Measurements from ENCODE around the gene SRP68. TPM values are rescaled to one million over a fixed set of nuclear protein-coding genes. Genes with fewer than 3 reads are reported as not detected.

SRP68 gene
- total and polyA plus RNA-seq, 2 experiments from 2014 or later: 38.2 to 69.8 TPM

- peaks cover 7% of the 10 kb centered on the region; the same call in 1 of the 2 replicates for H3K36me3 ChIP-seq (ENCODE audit: low read depth)
- H3K9me2 ChIP-seq (ENCODE audit: insufficient read depth): no peaks in the 10 kb centered on the region
- H3K4me3 ChIP-seq: no peak overlapping the region
- H3K4me1 ChIP-seq (ENCODE audit: insufficient read depth): no peaks in the 10 kb centered on the region
- in situ Hi-C loops (cut with MboI): no loop called here
- no peaks in the 10 kb centered on the region for H3F3A ChIP-seq (ENCODE audit: insufficient read depth)
- no peaks in the 10 kb centered on the region for H3K79me2 ChIP-seq (ENCODE audit: insufficient read depth)
- H3K27me3 ChIP-seq (replicated peaks; ENCODE audit: insufficient read depth): no peaks in the 10 kb centered on the region
- 86 to 87% methylated on average over 12 to 13 of the region's 13 CpGs for WGBS, 2 experiments (ENCODE audit: low coverage in 1 of 2, low lambda C conversion rate in 2 of 2, missing lambda C conversion rate in 2 of 2)
- no peak overlapping the region for H3K27ac ChIP-seq
- H4K20me1 ChIP-seq (ENCODE audit: insufficient read depth): no peaks in the 10 kb centered on the region
- no peaks in the 10 kb centered on the region for H3K9me3 ChIP-seq (ENCODE audit: low read depth)
- no peak for DNase-seq
- TF ChIP-seq EZH2phosphoT487 (IDR thresholded peaks at IDR 0.05; ENCODE audit: insufficient read depth, low read depth) (no peak), EZH2 (IDR thresholded peaks at IDR 0.05; ENCODE audit: insufficient read depth, poor library complexity, severe bottlenecking) (no peak)
- H3K9ac ChIP-seq: no peak overlapping the region
- H3K4me2 ChIP-seq (ENCODE audit: unreplicated experiment): no peak overlapping the region
- H2AFZ ChIP-seq: no peak overlapping the region
These were observed 13.5 kb upstream of the SRP68 start for GRCh38 chr17:76085731-76086366.

- H4K20me1 ChIP-seq (ENCODE audit: insufficient read depth): no peaks in the 10 kb centered on the region
- TF ChIP-seq EZH2phosphoT487 (IDR thresholded peaks at IDR 0.05; ENCODE audit: insufficient read depth, low read depth) (no peak), EZH2 (IDR thresholded peaks at IDR 0.05; ENCODE audit: insufficient read depth, poor library complexity, severe bottlenecking) (no peak)
- H3K27ac ChIP-seq: no peak overlapping the region
- H3K4me1 ChIP-seq (ENCODE audit: insufficient read depth): no peaks in the 10 kb centered on the region
- H3K9me2 ChIP-seq (ENCODE audit: insufficient read depth): no peaks in the 10 kb centered on the region
- peaks cover 7% of the 10 kb centered on the region; the same call in 1 of the 2 replicates for H3K36me3 ChIP-seq (ENCODE audit: low read depth)
- H3K9ac ChIP-seq: no peak overlapping the region
- H3K9me3 ChIP-seq (ENCODE audit: low read depth): no peaks in the 10 kb centered on the region
- WGBS, 2 experiments (ENCODE audit: low coverage in 1 of 2, low lambda C conversion rate in 2 of 2, missing lambda C conversion rate in 2 of 2): 84% methylated on average over 17 of the region's 17 CpGs
- H3K79me2 ChIP-seq (ENCODE audit: insufficient read depth): no peaks in the 10 kb centered on the region
- H3K4me3 ChIP-seq: no peak overlapping the region
- H2AFZ ChIP-seq: no peak overlapping the region
- H3K4me2 ChIP-seq (ENCODE audit: unreplicated experiment): no peak overlapping the region
- no peak for DNase-seq
- H3K27me3 ChIP-seq (replicated peaks; ENCODE audit: insufficient read depth): no peaks in the 10 kb centered on the region
- no peaks in the 10 kb centered on the region for H3F3A ChIP-seq (ENCODE audit: insufficient read depth)
- in situ Hi-C loops (cut with MboI): no loop called here
These were observed 12.9 kb upstream of the SRP68 start for GRCh38 chr17:76085066-76085730.

- in situ Hi-C loops (cut with MboI): no loop called here
- H3K9me2 ChIP-seq (ENCODE audit: insufficient read depth): no peaks in the 10 kb centered on the region
- no peaks in the 10 kb centered on the region for H3F3A ChIP-seq (ENCODE audit: insufficient read depth)
- H3K79me2 ChIP-seq (ENCODE audit: insufficient read depth): no peaks in the 10 kb centered on the region
- no peak for TF ChIP-seq EZH2phosphoT487 (IDR thresholded peaks at IDR 0.05; ENCODE audit: insufficient read depth, low read depth)
- TF ChIP-seq EZH2 (IDR thresholded peaks at IDR 0.05; ENCODE audit: insufficient read depth, poor library complexity, severe bottlenecking): no peak
- no peaks in the 10 kb centered on the region for H3K4me1 ChIP-seq (ENCODE audit: insufficient read depth)
- no peak overlapping the region for H3K4me3 ChIP-seq
- no peak for DNase-seq
- peaks cover 8% of the 10 kb centered on the region; the same call in 1 of the 2 replicates for H3K27me3 ChIP-seq (replicated peaks; ENCODE audit: insufficient read depth)
- H3K27ac ChIP-seq: no peak overlapping the region
- no peaks in the 10 kb centered on the region for H3K9me3 ChIP-seq (ENCODE audit: low read depth)
- WGBS, 2 experiments (ENCODE audit: low coverage in 1 of 2, low lambda C conversion rate in 2 of 2, missing lambda C conversion rate in 2 of 2): 76 to 85% methylated on average over 15 of the region's 15 CpGs
- no peaks in the 10 kb centered on the region for H4K20me1 ChIP-seq (ENCODE audit: insufficient read depth)
- no peak overlapping the region for H2AFZ ChIP-seq
- H3K36me3 ChIP-seq (ENCODE audit: low read depth): peaks cover 7% of the 10 kb centered on the region; the same call in 1 of the 2 replicates
- H3K4me2 ChIP-seq (ENCODE audit: unreplicated experiment): no peak overlapping the region
- no peak overlapping the region for H3K9ac ChIP-seq
These were observed 11.3 kb upstream of the SRP68 start for GRCh38 chr17:76083536-76084182.

- Histone ChIP-seq H3K79me2 (ENCODE audit: insufficient read depth) (no peaks in the 10 kb centered on the region), H3K27ac (no peak overlapping the region), H3K4me3 (no peak overlapping the region), H3K27me3 (replicated peaks; ENCODE audit: insufficient read depth) (peaks cover 18% of the 10 kb centered on the region), H3K4me2 (ENCODE audit: unreplicated experiment) (no peak overlapping the region), H3K9me3 (ENCODE audit: low read depth) (no peaks in the 10 kb centered on the region), H3F3A (ENCODE audit: insufficient read depth) (no peaks in the 10 kb centered on the region), H2AFZ (no peak overlapping the region), H3K9me2 (ENCODE audit: insufficient read depth) (no peaks in the 10 kb centered on the region), H3K36me3 (ENCODE audit: low read depth) (peaks cover 7% of the 10 kb centered on the region; the same call in 1 of the 2 replicates), H4K20me1 (ENCODE audit: insufficient read depth) (no peaks in the 10 kb centered on the region), H3K9ac (no peak overlapping the region), H3K4me1 (ENCODE audit: insufficient read depth) (no peaks in the 10 kb centered on the region)
- in situ Hi-C loops (cut with MboI): no loop called here
- TF ChIP-seq EZH2phosphoT487 (IDR thresholded peaks at IDR 0.05; ENCODE audit: insufficient read depth, low read depth) (no peak), EZH2 (IDR thresholded peaks at IDR 0.05; ENCODE audit: insufficient read depth, poor library complexity, severe bottlenecking) (no peak)
- WGBS, 2 experiments (ENCODE audit: low coverage in 1 of 2, low lambda C conversion rate in 2 of 2, missing lambda C conversion rate in 2 of 2): 78 to 84% methylated on average over 19 to 20 of the region's 20 CpGs
- no peak for DNase-seq
These were observed 10.3 kb upstream of the SRP68 start for GRCh38 chr17:76082326-76083251.
